Ovary (tissue), 3 donors: ENCODE data around the gene ADD1.

Source experiments
- EP300 ChIP-seq: sonication (generic); formaldehyde crosslinking; IDR thresholded peaks from one replicate; pipeline ENCODE4 v1.6.1; 2017; ENCODE audit warnings: antibody characterized with exemption
- POLR2A ChIP-seq: fragments of 450-650 bp; IDR thresholded peaks from one replicate; pipeline ENCODE4 v1.6.1; 2017; ENCODE audit warnings: antibody characterized with exemption, mild to moderate bottlenecking, moderate library complexity
- TF ChIP-seq, protein P1 (sequence below), 3 donors: fragments of 450-650 bp in 2 of 3; fragments of 200-600 bp in 1 of 3; IDR thresholded peaks; one replicate each; pipeline versions ENCODE4 v1.5.1 to v1.8.0; 2016 to 2022; ENCODE audit warnings: antibody characterized with exemption in 3 of 3, mild to moderate bottlenecking in 1 of 3
- donor health status: DM: no; HTN: no; CAD: no.

DNA sequence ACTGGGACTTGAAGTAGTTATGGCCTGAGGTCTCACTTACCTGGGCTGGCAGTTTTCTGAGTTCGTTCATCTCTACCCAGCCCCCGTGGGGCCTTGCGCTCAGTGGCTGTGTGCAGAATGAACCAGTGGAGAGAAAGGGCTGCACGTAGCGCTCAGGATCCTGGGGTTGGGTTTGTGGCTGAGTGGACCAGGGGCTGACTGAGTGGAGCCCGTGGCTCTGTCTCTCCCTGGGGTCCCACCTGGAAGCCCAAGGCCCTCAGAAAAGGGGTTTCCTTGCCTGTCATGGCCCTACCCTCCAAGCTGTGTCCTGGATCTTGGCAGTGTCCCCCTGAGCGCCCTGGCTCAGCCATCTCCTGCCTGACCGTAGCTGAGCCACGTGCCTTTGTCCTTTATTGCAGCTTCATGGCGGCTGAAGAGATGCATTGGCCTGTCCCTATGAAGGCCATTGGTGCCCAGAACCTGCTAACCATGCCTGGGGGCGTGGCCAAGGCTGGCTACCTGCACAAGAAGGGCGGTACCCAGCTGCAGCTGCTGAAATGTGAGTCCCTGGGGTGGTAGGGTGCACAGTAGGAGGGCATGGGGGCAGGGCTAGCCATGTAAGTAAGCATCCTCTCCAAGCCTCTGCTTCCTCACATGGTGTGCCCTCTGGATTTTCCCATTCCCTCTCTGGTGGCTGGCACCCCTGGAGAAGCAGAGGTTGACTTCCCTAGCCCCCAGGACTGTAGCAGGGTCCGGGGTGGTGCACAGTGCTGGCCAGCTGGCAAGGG, 23.2 kb upstream of the ADD1 start:
- TF ChIP-seq, protein P1, sequence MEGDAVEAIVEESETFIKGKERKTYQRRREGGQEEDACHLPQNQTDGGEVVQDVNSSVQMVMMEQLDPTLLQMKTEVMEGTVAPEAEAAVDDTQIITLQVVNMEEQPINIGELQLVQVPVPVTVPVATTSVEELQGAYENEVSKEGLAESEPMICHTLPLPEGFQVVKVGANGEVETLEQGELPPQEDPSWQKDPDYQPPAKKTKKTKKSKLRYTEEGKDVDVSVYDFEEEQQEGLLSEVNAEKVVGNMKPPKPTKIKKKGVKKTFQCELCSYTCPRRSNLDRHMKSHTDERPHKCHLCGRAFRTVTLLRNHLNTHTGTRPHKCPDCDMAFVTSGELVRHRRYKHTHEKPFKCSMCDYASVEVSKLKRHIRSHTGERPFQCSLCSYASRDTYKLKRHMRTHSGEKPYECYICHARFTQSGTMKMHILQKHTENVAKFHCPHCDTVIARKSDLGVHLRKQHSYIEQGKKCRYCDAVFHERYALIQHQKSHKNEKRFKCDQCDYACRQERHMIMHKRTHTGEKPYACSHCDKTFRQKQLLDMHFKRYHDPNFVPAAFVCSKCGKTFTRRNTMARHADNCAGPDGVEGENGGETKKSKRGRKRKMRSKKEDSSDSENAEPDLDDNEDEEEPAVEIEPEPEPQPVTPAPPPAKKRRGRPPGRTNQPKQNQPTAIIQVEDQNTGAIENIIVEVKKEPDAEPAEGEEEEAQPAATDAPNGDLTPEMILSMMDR (IDR thresholded peaks at IDR 0.05), result no peak
- TF ChIP-seq POLR2A (no peak), EP300 (no peak)
